K562 (cell line): Measurements from ENCODE around the gene EHBP1L1. TPM values are rescaled to one million over a fixed set of nuclear protein-coding genes. Genes with fewer than 3 reads are reported as not detected.

Experiments
- CHD1 ChIP-seq: fragments of 200-600 bp; sonication (generic); IDR thresholded peaks from one replicate; pipeline ENCODE4 v1.6.1; 2012; ENCODE audit warnings: mild to moderate bottlenecking, moderate library complexity, low read length, inconsistent platforms
- EGR1 ChIP-seq: fragments of 450-650 bp; conservative IDR thresholded peaks from 2 replicates; pipeline ENCODE4 v1.6.1; 2017; ENCODE audit warnings: mild to moderate bottlenecking
- ERF ChIP-seq: fragments of 450-650 bp; formaldehyde crosslinking; IDR thresholded peaks from 2 replicates; pipeline ENCODE4 v1.4.0; 2020; ENCODE audit warnings: mild to moderate bottlenecking, mixed read lengths
- GATAD2A ChIP-seq: fragments of 450-650 bp; IDR thresholded peaks from 2 replicates; pipeline ENCODE4 v1.6.1; 2017
- RBM22 ChIP-seq: fragments of 200-400 bp; formaldehyde crosslinking; IDR thresholded peaks from 2 replicates; pipeline ENCODE4 v1.6.1; 2018; ENCODE audit warnings: low read length, low read depth; ENCODE audit not compliant: poor library complexity, severe bottlenecking
- SIN3A ChIP-seq, 2 experiments: fragments of 150-350 bp in 1 of 2; IDR thresholded peaks; 2 replicates each; pipeline ENCODE4 v1.6.1; 2011 to 2016; ENCODE audit warnings: borderline replicate concordance in 2 of 2, low read depth in 2 of 2, low read length in 2 of 2, mild to moderate bottlenecking in 2 of 2, moderate library complexity in 2 of 2; ENCODE audit not compliant: control insufficient read depth in 1 of 2
- SMAD4 ChIP-seq: fragments of 250-450 bp; sonication (Bioruptor Pico); conservative IDR thresholded peaks from 2 replicates; pipeline ENCODE4 v1.8.0; 2021; ENCODE audit warnings: inconsistent platforms, mild to moderate bottlenecking, moderate library complexity
- SNIP1 ChIP-seq: fragments of 450-650 bp; IDR thresholded peaks from 2 replicates; pipeline ENCODE4 v1.7.1; 2017; ENCODE audit warnings: low read depth, mild to moderate bottlenecking
- YY1 ChIP-seq, 3 experiments: IDR thresholded peaks; 2 replicates each; pipeline ENCODE4 v1.6.1; 2011; ENCODE audit warnings: low read length in 2 of 3, mild to moderate bottlenecking in 2 of 3, moderate library complexity in 2 of 3, borderline replicate concordance in 1 of 3, control low read depth in 1 of 3, low read depth in 1 of 3; ENCODE audit not compliant: insufficient read depth in 3 of 3, insufficient replicate concordance in 2 of 3, control insufficient read depth in 1 of 3, insufficient read length in 1 of 3; ENCODE audit errors: extremely low read depth in 1 of 3
- ZNF23 ChIP-seq: fragments of 250-450 bp; sonication (Bioruptor Pico); IDR thresholded peaks from 2 replicates; pipeline ENCODE4 v1.4.0; 2020; ENCODE audit warnings: mild to moderate bottlenecking
- polyA plus RNA-seq, 8 experiments: library from polyadenylated mRNA; depleted of rRNA in 4 of 8; stranded (reverse) in 5 of 8; unstranded in 3 of 8; fragments of >200 nt; fragmentation: Nextera tagmentation in 2 of 8; fragmentation: Illumina TruSeq in 1 of 8; extraction: Ambion mirVana in 2 of 8; extraction: Trizol in 1 of 8; gene quantifications; 2 replicates each; pipeline versions ENCODE4 v1.2.1 to v1.2.3, GENCODE V29; 2011 to 2014; ENCODE audit warnings: inconsistent platforms in 1 of 8, missing spikeins in 1 of 8
- total RNA-seq, 7 experiments: library from RNA; depleted of rRNA in 6 of 7; stranded (reverse); fragments of >200 nt in 6 of 7; fragmentation: Illumina TruSeq in 2 of 7; extraction: Trizol in 2 of 7; gene quantifications; 2 replicates each; pipeline versions ENCODE4 v1.2.1 to v1.2.3, GENCODE V29; 2011 to 2021; ENCODE audit warnings: low replicate concordance in 1 of 7
- TF ChIP-seq, protein P1 (sequence below): fragments of 450-650 bp; IDR thresholded peaks from 2 replicates; pipeline ENCODE4 v1.6.1; 2017; ENCODE audit warnings: antibody characterized with exemption, mild to moderate bottlenecking
- TF ChIP-seq, protein P2 (sequence below): fragments of 200-800 bp; sonication (Bioruptor generic); IDR thresholded peaks from 2 replicates; pipeline ENCODE4 v1.6.1; 2016; ENCODE audit warnings: missing genetic modification characterization, missing compliant biosample characterization
- TF ChIP-seq, protein P3 (sequence below): fragments of 150-350 bp; IDR thresholded peaks from 2 replicates; pipeline ENCODE4 v1.6.1; 2014; ENCODE audit warnings: low read depth, mild to moderate bottlenecking, low read length, borderline replicate concordance

The EHBP1L1 gene
- total and polyA plus RNA-seq, 9 of the 15 experiments (the other 6 are each of a cell fraction or from before 2014, with no cell fraction given): 0.03 to 87.1 (median 26.3) TPM

DNA sequence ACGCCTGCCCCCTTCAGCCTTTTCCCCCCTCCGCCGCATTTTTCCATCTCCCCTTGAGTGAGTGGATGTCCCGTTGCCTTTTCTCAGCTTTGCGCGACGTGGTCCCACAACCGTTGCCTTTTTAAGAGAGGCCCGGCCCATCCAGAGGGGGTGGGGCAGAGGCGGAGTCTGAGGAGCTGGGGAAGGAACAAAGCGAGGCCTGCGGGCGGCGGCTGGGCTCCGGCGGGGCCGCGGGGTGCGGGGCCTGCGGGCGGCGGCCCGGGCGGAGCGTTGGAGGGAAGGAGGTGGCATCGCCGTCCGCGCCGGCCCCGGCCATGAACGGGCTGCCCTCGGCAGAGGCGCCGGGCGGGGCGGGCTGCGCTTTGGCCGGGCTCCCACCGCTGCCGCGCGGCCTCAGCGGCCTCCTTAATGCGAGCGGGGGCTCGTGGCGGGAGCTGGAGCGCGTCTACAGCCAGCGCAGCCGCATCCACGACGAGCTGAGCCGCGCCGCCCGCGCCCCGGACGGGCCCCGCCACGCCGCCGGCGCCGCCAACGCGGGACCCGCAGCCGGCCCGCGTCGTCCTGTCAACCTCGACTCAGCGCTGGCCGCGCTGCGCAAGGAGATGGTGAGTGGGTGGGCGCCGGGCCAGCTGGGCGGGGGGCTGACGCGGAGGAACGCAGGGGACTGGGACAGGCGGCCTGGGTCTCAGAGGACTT, 3.3 kb upstream of the EHBP1L1 start, which contains the start of gene FAM89B (continued):
- TF ChIP-seq SMAD4 (CRISPR knock-in tag) (peak; percentile 74), GATAD2A (no peak), YY1 (IDR thresholded peaks at IDR 0.05; ENCODE audit: borderline replicate concordance in 1 of 3, control insufficient read depth in 1 of 3, extremely low read depth in 1 of 3, insufficient read depth in 3 of 3, insufficient read length in 1 of 3, insufficient replicate concordance in 2 of 3, low read depth in 1 of 3, low read length in 2 of 3) (peak in 2 of 3 experiments; percentile 10 to 43), ZNF23 (CRISPR knock-in tag) (no peak), CHD1 (peak; percentile 34), RBM22 (no peak), ERF (CRISPR knock-in tag) (0 out of 2 replicates have a peak, but pooled peaks have one; percentile 81), SIN3A (IDR thresholded peaks at IDR 0.05; ENCODE audit: borderline replicate concordance in 2 of 2, control insufficient read depth in 1 of 2, low read depth in 2 of 2, low read length in 2 of 2) (peak in 1 of 2 experiments; percentile 42; a peak in 2 of 4 replicates), EGR1 (peak; percentile 51), SNIP1 (peak; percentile 99)
- TF ChIP-seq, protein P1, sequence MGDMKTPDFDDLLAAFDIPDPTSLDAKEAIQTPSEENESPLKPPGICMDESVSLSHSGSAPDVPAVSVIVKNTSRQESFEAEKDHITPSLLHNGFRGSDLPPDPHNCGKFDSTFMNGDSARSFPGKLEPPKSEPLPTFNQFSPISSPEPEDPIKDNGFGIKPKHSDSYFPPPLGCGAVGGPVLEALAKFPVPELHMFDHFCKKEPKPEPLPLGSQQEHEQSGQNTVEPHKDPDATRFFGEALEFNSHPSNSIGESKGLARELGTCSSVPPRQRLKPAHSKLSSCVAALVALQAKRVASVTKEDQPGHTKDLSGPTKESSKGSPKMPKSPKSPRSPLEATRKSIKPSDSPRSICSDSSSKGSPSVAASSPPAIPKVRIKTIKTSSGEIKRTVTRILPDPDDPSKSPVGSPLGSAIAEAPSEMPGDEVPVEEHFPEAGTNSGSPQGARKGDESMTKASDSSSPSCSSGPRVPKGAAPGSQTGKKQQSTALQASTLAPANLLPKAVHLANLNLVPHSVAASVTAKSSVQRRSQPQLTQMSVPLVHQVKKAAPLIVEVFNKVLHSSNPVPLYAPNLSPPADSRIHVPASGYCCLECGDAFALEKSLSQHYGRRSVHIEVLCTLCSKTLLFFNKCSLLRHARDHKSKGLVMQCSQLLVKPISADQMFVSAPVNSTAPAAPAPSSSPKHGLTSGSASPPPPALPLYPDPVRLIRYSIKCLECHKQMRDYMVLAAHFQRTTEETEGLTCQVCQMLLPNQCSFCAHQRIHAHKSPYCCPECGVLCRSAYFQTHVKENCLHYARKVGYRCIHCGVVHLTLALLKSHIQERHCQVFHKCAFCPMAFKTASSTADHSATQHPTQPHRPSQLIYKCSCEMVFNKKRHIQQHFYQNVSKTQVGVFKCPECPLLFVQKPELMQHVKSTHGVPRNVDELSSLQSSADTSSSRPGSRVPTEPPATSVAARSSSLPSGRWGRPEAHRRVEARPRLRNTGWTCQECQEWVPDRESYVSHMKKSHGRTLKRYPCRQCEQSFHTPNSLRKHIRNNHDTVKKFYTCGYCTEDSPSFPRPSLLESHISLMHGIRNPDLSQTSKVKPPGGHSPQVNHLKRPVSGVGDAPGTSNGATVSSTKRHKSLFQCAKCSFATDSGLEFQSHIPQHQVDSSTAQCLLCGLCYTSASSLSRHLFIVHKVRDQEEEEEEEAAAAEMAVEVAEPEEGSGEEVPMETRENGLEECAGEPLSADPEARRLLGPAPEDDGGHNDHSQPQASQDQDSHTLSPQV: peak; percentile 23; the same call in 1 of the 2 replicates
- TF ChIP-seq, protein P2, sequence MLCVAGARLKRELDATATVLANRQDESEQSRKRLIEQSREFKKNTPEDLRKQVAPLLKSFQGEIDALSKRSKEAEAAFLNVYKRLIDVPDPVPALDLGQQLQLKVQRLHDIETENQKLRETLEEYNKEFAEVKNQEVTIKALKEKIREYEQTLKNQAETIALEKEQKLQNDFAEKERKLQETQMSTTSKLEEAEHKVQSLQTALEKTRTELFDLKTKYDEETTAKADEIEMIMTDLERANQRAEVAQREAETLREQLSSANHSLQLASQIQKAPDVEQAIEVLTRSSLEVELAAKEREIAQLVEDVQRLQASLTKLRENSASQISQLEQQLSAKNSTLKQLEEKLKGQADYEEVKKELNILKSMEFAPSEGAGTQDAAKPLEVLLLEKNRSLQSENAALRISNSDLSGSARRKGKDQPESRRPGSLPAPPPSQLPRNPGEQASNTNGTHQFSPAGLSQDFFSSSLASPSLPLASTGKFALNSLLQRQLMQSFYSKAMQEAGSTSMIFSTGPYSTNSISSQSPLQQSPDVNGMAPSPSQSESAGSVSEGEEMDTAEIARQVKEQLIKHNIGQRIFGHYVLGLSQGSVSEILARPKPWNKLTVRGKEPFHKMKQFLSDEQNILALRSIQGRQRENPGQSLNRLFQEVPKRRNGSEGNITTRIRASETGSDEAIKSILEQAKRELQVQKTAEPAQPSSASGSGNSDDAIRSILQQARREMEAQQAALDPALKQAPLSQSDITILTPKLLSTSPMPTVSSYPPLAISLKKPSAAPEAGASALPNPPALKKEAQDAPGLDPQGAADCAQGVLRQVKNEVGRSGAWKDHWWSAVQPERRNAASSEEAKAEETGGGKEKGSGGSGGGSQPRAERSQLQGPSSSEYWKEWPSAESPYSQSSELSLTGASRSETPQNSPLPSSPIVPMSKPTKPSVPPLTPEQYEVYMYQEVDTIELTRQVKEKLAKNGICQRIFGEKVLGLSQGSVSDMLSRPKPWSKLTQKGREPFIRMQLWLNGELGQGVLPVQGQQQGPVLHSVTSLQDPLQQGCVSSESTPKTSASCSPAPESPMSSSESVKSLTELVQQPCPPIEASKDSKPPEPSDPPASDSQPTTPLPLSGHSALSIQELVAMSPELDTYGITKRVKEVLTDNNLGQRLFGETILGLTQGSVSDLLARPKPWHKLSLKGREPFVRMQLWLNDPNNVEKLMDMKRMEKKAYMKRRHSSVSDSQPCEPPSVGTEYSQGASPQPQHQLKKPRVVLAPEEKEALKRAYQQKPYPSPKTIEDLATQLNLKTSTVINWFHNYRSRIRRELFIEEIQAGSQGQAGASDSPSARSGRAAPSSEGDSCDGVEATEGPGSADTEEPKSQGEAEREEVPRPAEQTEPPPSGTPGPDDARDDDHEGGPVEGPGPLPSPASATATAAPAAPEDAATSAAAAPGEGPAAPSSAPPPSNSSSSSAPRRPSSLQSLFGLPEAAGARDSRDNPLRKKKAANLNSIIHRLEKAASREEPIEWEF (CRISPR knock-in tag): no peak
- TF ChIP-seq, protein P3, sequence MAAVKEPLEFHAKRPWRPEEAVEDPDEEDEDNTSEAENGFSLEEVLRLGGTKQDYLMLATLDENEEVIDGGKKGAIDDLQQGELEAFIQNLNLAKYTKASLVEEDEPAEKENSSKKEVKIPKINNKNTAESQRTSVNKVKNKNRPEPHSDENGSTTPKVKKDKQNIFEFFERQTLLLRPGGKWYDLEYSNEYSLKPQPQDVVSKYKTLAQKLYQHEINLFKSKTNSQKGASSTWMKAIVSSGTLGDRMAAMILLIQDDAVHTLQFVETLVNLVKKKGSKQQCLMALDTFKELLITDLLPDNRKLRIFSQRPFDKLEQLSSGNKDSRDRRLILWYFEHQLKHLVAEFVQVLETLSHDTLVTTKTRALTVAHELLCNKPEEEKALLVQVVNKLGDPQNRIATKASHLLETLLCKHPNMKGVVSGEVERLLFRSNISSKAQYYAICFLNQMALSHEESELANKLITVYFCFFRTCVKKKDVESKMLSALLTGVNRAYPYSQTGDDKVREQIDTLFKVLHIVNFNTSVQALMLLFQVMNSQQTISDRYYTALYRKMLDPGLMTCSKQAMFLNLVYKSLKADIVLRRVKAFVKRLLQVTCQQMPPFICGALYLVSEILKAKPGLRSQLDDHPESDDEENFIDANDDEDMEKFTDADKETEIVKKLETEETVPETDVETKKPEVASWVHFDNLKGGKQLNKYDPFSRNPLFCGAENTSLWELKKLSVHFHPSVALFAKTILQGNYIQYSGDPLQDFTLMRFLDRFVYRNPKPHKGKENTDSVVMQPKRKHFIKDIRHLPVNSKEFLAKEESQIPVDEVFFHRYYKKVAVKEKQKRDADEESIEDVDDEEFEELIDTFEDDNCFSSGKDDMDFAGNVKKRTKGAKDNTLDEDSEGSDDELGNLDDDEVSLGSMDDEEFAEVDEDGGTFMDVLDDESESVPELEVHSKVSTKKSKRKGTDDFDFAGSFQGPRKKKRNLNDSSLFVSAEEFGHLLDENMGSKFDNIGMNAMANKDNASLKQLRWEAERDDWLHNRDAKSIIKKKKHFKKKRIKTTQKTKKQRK: no peak
